ENCODE results near the gene SPAG7. TPM values are rescaled to one million over a fixed set of nuclear protein-coding genes. Genes with fewer than 3 reads are reported as not detected.
A peak's percentile ranks its signal among the peaks of the same experiment; 100 is the strongest.

Gene SPAG7
- total RNA-seq, 3 donors from 2014 or later: 42.6 to 57.8 (median 55.2) TPM

DNA sequence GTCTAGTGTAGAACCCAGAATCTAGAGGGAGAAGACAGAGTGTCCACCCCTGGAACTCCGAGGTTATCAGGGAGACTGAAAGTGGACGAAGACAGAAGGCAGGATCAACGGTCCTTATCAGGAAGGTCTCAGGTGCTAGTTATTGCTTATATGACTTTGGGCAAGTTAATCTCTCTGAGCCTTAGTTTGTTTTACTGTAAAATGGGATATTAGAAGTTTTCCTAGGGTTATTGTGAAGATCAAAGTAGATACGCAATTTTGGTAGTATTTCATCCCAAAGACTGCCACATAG is 26.4 kb downstream of the SPAG7 start:
- H3K27ac ChIP-seq: peak overlapping the region; percentile 97
- no peaks in the 10 kb centered on the region for H3K9me3 ChIP-seq
- peak overlapping the region; percentile 83 to 85 (median 83) for H3K4me3 ChIP-seq
- H3K4me1 ChIP-seq: peaks cover 24 to 41% of the 10 kb centered on the region in 2 donors
- no peak for DNase-seq (ENCODE audit: low spot score in 2 of 2)
- TF ChIP-seq POLR2A (IDR thresholded peaks at IDR 0.05): no peak
- TF ChIP-seq CTCF (IDR thresholded peaks at IDR 0.05): no peak
- no peak for TF ChIP-seq POLR2AphosphoS5 (IDR thresholded peaks at IDR 0.05)
- H3K27me3 ChIP-seq: no peaks in the 10 kb centered on the region
- no peaks in the 10 kb centered on the region for H3K36me3 ChIP-seq
- intact Hi-C loops (cut with DNase I; ENCODE audit: low total_unique reads): no loop called here

GRCh38 chr17:4940555-4941318 is 26.9 kb downstream of the SPAG7 start:
- peaks cover 19 to 36% of the 10 kb centered on the region in 2 donors for H3K4me1 ChIP-seq
- H3K4me3 ChIP-seq: peak overlapping the region; percentile 83 to 85 (median 83)
- H3K9me3 ChIP-seq: no peaks in the 10 kb centered on the region
- H3K27ac ChIP-seq: peak overlapping the region; percentile 97
- H3K27me3 ChIP-seq: no peaks in the 10 kb centered on the region
- TF ChIP-seq CTCF (IDR thresholded peaks at IDR 0.05) (no peak), POLR2A (IDR thresholded peaks at IDR 0.05) (no peak), POLR2AphosphoS5 (IDR thresholded peaks at IDR 0.05) (no peak)
- peak in 1 of 2 donors; percentile 72 for DNase-seq (ENCODE audit: low spot score in 2 of 2)
- intact Hi-C loops (cut with DNase I; ENCODE audit: low total_unique reads): no loop called here
- H3K36me3 ChIP-seq: no peaks in the 10 kb centered on the region

DNA sequence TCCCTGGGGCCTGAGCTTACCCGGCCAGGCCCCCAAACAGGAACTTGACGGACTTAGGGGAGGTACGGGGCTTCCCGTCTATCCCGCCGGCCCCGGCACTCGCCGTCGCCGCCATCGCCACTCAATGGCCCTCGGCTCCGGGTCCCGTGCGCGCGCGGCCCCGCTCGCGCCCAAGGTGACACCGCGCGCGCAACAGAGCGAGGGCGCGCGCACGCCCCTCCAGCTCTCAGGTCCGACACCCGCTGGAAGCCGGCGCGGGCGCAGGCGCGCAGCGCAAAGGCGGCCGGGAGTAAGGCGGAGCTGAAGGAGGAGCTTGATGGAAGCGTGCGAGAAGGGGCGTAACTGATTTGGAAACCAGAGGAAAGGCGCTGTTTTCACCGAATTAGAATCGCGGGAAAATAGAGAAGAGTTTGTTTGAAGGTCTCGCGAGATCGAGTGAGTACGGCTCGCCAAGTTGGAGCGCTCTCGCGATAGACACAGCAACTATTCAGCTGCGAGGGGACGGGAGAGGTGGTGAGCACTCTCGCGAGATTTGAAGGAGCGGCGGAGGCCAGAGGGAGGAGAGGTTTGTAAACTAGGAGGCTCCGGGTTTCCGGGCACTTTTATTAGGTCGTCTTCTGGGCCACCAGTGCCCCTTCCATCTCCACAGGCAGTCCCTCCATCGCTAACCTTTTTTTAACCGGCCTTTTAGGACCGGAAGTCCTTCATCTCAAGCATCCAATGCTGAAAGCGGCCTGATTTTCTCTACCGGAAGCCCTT is 27.6 kb downstream of the SPAG7 start, which contains the start of the genes RNF167 and SLC25A11:
RNF167 (plus strand) TSS at position 473 of the 759 bp plus-strand sequence. CDS start 642 bp downstream, outside the sequence.
SLC25A11 (minus strand) TSS at position 251 of the 759 bp plus-strand sequence; CDS start at position 115, 136 bp downstream.
- no peaks in the 10 kb centered on the region for H3K27me3 ChIP-seq
- intact Hi-C loops (cut with DNase I; ENCODE audit: low total_unique reads): no loop called here
- DNase-seq (ENCODE audit: low spot score in 2 of 2): peak; percentile 95 to 97
- H3K4me1 ChIP-seq: peaks cover 17 to 29% of the 10 kb centered on the region in 2 donors
- H3K27ac ChIP-seq: peak within 1 kb of the TSS; percentile 97
- TF ChIP-seq POLR2A (IDR thresholded peaks at IDR 0.05): no peak
- TF ChIP-seq CTCF (IDR thresholded peaks at IDR 0.05): no peak
- peak; percentile 73 to 82 (median 76) for TF ChIP-seq POLR2AphosphoS5 (IDR thresholded peaks at IDR 0.05)
- no peaks in the 10 kb centered on the region for H3K9me3 ChIP-seq
- no peaks in the 10 kb centered on the region for H3K36me3 ChIP-seq
- peak within 1 kb of the TSS; percentile 83 to 85 (median 83) for H3K4me3 ChIP-seq

GRCh38 chr17:4939546-4939795 is 28.1 kb downstream of the SPAG7 start:
- H3K4me3 ChIP-seq: peak overlapping the region; percentile 83 to 85 (median 83)
- TF ChIP-seq CTCF (IDR thresholded peaks at IDR 0.05) (no peak), POLR2AphosphoS5 (IDR thresholded peaks at IDR 0.05) (no peak), POLR2A (IDR thresholded peaks at IDR 0.05) (no peak)
- H3K27me3 ChIP-seq: no peaks in the 10 kb centered on the region
- peaks cover 17 to 26% of the 10 kb centered on the region in 2 donors for H3K4me1 ChIP-seq
- DNase-seq (ENCODE audit: low spot score in 2 of 2): no peak
- H3K36me3 ChIP-seq: no peaks in the 10 kb centered on the region
- no peaks in the 10 kb centered on the region for H3K9me3 ChIP-seq
- intact Hi-C loops (cut with DNase I; ENCODE audit: low total_unique reads): no loop called here
- H3K27ac ChIP-seq: peak overlapping the region; percentile 97

Data from breast epithelium (tissue), 4 donors.